Progenitor cell of endocrine pancreas (in vitro differentiated cells): ENCODE results near the gene IRAK2. TPM values are rescaled to one million over a fixed set of nuclear protein-coding genes. Genes with fewer than 3 reads are reported as not detected.

Experiments
- DNase-seq: peaks from one replicate; pipeline ENCODE4 v3.0.0; 2021; ENCODE audit warnings: low spot score; ENCODE audit not compliant: unreplicated experiment
- H3K27ac Mint-ChIP-seq: 2 replicates; pipeline ENCODE4 v1.8.0; 2021; ENCODE audit warnings: mild to moderate bottlenecking, moderate library complexity, mixed read lengths
- H3K27me3 Mint-ChIP-seq: 2 replicates; pipeline ENCODE4 v1.8.0; 2021; ENCODE audit warnings: mixed read lengths
- H3K36me3 Mint-ChIP-seq: 2 replicates; pipeline ENCODE4 v1.8.0; 2022; ENCODE audit warnings: mixed read lengths; ENCODE audit not compliant: insufficient read depth
- H3K4me1 Mint-ChIP-seq: 2 replicates; pipeline ENCODE4 v1.8.0; 2021; ENCODE audit warnings: low read depth, mixed read lengths
- H3K4me3 Mint-ChIP-seq: 2 replicates; pipeline ENCODE4 v1.8.0; 2021; ENCODE audit warnings: low read depth, mild to moderate bottlenecking, moderate library complexity, mixed read lengths
- H3K9me3 Mint-ChIP-seq: 2 replicates; pipeline ENCODE4 v1.8.0; 2021; ENCODE audit warnings: low read depth, mixed read lengths
- total RNA-seq: library from RNA; stranded (reverse); gene quantifications from 2 replicates; pipeline ENCODE4 v1.2.1, GENCODE V29; 2021
- TF ChIP-seq, protein P1 (sequence below): fragments of 200-600 bp; sonication (generic); IDR thresholded peaks from one replicate; pipeline ENCODE4 v1.5.0; 2021; ENCODE audit warnings: antibody characterized with exemption, mild to moderate bottlenecking; ENCODE audit not compliant: unreplicated experiment

Gene IRAK2
- total RNA-seq, 1 donor from 2014 or later = 0.36 TPM

DNA sequence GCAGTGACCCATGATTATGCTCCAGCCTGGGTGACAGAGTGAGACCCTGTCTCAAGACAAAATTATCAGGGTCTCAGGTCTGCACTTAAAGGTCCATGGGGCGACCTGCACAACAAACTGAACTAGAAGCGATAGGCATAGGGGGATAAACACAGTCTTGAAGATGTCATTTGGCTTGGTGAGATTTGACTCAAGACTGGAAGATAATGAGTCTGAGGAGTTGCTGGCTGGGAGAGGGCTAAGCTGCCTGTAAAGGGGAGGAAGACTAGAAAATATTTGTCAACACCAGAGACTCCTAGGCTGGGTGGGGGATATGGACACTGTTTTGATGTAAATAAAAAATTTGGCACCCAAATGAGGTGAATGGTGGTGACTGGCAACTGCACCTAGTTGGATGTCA lies 108.3 kb downstream of the IRAK2 start:
- no peak for DNase-seq
- H3K27me3 Mint-ChIP-seq = no peaks in the 10 kb centered on the region
- H3K27ac Mint-ChIP-seq = no peak overlapping the region
- no peak overlapping the region for H3K4me3 Mint-ChIP-seq
- TF ChIP-seq, protein P1, sequence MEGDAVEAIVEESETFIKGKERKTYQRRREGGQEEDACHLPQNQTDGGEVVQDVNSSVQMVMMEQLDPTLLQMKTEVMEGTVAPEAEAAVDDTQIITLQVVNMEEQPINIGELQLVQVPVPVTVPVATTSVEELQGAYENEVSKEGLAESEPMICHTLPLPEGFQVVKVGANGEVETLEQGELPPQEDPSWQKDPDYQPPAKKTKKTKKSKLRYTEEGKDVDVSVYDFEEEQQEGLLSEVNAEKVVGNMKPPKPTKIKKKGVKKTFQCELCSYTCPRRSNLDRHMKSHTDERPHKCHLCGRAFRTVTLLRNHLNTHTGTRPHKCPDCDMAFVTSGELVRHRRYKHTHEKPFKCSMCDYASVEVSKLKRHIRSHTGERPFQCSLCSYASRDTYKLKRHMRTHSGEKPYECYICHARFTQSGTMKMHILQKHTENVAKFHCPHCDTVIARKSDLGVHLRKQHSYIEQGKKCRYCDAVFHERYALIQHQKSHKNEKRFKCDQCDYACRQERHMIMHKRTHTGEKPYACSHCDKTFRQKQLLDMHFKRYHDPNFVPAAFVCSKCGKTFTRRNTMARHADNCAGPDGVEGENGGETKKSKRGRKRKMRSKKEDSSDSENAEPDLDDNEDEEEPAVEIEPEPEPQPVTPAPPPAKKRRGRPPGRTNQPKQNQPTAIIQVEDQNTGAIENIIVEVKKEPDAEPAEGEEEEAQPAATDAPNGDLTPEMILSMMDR = no peak
- peaks cover 16% of the 10 kb centered on the region for H3K36me3 Mint-ChIP-seq
- no peaks in the 10 kb centered on the region for H3K9me3 Mint-ChIP-seq
- peaks cover 7% of the 10 kb centered on the region for H3K4me1 Mint-ChIP-seq

DNA sequence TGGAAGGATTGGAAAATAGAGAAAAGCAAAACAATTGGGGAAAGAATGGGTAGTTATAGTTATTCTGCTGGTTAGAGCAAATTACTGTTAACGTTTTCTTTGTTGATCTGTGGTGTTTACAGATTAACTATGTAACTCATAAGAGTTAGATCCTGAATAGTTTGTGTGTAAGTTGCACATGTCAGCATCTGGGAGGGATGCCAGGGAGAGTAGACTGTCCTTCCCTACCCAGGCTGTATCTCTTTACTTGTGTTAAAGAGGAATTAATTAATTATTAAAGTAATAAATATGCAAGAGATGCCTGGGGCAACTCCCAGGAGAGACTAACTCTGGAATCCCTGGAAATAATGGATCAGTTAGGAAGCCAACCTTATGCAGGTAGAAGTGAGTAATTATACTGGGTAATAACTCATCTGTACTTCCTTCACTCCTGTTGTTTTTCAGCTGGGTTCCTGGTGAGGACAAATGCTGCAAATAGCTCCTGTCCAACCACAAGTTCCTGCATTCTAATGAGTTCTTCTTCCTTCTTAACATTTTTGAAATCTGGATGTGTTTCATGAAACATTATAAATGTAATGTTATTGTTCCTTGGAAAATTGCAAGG lies 109.1 kb downstream of the IRAK2 start:
- Mint-ChIP-seq H3K36me3 (peaks cover 17% of the 10 kb centered on the region), H3K27ac (no peak overlapping the region)

DNA sequence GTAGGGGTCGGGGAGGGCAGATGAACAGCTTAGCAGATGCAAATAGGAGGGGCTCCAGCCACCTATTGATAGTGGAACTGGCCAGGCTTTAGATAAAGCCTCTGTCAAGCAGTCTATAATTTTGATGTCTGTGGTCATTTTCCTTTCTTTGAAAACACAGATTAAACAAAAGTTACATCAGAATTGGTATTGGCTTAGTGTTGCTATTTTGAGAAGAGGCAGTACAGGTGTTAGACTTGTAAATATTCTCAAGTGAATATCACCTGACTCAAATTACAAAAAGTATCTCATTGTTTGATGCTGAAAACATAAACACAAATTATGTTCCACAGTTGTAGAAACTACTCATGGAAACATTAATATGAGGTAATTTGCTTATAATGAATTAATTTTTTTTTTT lies 109.9 kb downstream of the IRAK2 start:
- Mint-ChIP-seq H3K27me3 (no peaks in the 10 kb centered on the region), H3K36me3 (peaks cover 18% of the 10 kb centered on the region), H3K27ac (no peak overlapping the region), H3K4me3 (no peak overlapping the region), H3K9me3 (no peaks in the 10 kb centered on the region), H3K4me1 (peaks cover 7% of the 10 kb centered on the region)
- no peak for DNase-seq
- TF ChIP-seq, protein P1 = no peak

More for the DNA sequence above, 109.1 kb downstream of the IRAK2 start:
- no peaks in the 10 kb centered on the region for H3K27me3 Mint-ChIP-seq
- TF ChIP-seq, protein P1 = no peak
- no peak overlapping the region for H3K4me3 Mint-ChIP-seq
- no peak for DNase-seq
- peaks cover 7% of the 10 kb centered on the region for H3K4me1 Mint-ChIP-seq
- no peaks in the 10 kb centered on the region for H3K9me3 Mint-ChIP-seq

DNA sequence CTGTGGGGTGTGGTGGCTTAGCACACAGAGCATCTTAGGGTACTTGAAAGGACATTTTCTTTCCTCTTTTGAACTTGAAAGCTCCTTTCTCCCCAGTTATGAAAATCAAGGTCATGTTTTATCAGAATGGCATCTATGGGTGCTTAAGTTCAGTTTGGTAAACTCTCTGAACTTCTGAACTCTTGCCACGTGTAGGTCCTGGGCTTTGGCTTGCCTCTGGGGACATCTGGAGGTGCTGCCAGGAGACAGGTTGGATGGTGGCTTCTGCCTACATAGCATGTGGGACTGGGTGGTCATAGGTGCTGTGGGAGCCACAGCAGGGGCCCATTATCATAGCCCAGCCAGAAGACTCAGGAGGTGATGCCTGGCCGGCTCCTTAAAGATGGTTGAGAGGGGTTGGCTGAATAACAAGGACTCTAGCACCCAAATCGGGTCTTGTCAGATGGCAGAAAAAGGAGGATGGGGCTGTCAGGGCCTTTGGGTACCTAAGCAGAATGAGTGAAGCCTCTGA lies 112.5 kb downstream of the IRAK2 start:
- TF ChIP-seq, protein P1 = no peak
- Mint-ChIP-seq H3K27me3 (no peaks in the 10 kb centered on the region), H3K4me3 (no peak overlapping the region), H3K4me1 (peaks cover 7% of the 10 kb centered on the region), H3K36me3 (peaks cover 15% of the 10 kb centered on the region), H3K27ac (no peak overlapping the region), H3K9me3 (no peaks in the 10 kb centered on the region)
- DNase-seq = no peak

DNA sequence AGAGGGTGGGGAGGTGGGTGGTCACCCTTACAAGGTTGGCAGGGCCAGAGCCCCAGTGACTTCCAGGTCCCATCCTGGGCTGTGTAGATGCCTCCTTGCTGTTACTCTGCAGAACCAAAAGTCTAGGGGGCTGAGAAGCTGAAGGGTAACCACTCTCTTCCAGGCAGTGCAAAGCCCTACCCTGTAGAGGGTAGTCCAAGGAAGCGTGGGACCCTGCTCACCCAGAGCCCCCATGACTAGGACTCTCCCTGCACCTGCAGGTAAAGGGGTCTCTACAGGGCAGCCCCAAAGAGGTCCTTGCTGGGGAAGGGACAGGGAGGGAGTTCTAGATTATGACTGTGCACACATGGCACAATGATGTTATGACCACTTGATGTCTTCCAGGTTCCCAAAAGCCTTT lies 113.8 kb downstream of the IRAK2 start:
- Mint-ChIP-seq H3K27ac (no peak overlapping the region), H3K4me3 (no peak overlapping the region), H3K27me3 (no peaks in the 10 kb centered on the region), H3K4me1 (peaks cover 6% of the 10 kb centered on the region), H3K36me3 (peaks cover 13% of the 10 kb centered on the region), H3K9me3 (no peaks in the 10 kb centered on the region)
- TF ChIP-seq, protein P1 = no peak
- DNase-seq = no peak
